Measurements from ENCODE around the gene SLC4A11. TPM values are rescaled to one million over a fixed set of nuclear protein-coding genes. Genes with fewer than 3 reads are reported as not detected.

Gene SLC4A11
- polyA plus RNA-seq, 2 of the 4 experiments (the other 2 are of a cell fraction): 2.0 to 10.7 TPM

DNA sequence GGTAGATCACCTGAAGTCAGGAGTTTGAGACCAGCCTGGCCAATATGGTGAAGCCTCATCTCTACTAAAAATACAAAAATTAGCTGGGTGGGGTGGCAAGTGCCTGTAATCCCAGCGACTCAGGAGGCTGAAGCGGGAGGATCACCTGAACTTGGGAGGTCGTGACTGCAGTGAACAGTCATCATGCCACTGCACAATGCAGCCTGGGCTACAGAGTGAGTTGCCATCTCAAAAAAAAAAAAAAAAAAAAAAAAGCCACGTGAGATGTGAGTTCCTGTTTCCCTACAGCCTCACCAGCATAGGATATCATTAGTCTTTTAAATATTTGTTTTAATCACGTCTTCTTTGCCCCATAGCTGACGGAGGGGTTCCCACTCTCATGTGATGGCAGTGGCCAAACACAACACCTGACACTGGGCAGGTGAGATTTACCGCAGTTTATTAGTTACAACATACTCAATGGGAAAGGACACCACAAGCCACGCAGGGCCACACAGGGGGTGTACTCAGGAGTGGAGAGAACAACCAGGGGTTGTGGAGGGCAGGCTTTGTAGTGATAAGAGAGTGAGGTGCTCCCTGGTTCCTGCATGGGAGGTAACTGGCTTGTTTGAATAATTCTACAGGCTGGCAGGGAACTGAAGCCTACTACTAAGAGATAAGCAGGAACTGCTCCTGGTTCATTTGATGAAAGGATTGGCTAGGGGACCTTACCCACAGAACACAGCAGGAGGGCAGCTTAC lies 61.1 kb downstream of the SLC4A11 start:
- ATAC-seq (no peak), FAIRE-seq (no peak), DNase-seq (ENCODE audit: low read depth in 1 of 2, low spot score in 1 of 2) (no peak)
- H3K4me2 ChIP-seq: no peak overlapping the region
- H3K4me1 ChIP-seq: peaks cover 7% of the 10 kb centered on the region
- POLR2A ChIA-PET: no interaction called here
- no peak overlapping the region for H3K27ac ChIP-seq
- WGBS (ENCODE audit: missing lambda C conversion rate): 83% methylated on average over 8 of the region's 8 CpGs
- TF ChIP-seq ZC3H11A (IDR thresholded peaks at IDR 0.05) (no peak), POLR2AphosphoS2 (conservative IDR thresholded peaks at IDR 0.05; ENCODE audit: low read length) (no peak), RAD21 (conservative IDR thresholded peaks at IDR 0.05 in 1 of 2, IDR thresholded peaks at IDR 0.05 in 1 of 2) (no peak), KDM5A (IDR thresholded peaks at IDR 0.05) (no peak)
- no peak overlapping the region for H3K4me3 ChIP-seq
- CTCF ChIA-PET: interaction anchor here (1.0 to 1.7 kb wide), 3 partner anchors 11 to 125 kb away, joined by 3 to 7 read pairs (median 4); no protein-coding TSS in a partner anchor
- no peaks in the 10 kb centered on the region for H3K9me3 ChIP-seq

Other genes starting within 250 kb of the SLC4A11 start
- gene GNRH2, start 195.6 kb downstream of the SLC4A11 start, polyA plus RNA-seq (2011; rRNA removed): not detected in 2 replicates
- gene GNRH2, start 195.6 kb downstream of the SLC4A11 start, polyA plus RNA-seq (2017; fragmentation: RNase III; extraction: RNeasy Plus Mini Kit Qiagen cat#74134 plus additional on column Dnase treatment): 0.12 to 0.20 TPM in 2 of 3 replicates, not detected in the other
- 69.4 and 71.3 TPM in 2 replicates for gene MRPS26, start 193.1 kb downstream of the SLC4A11 start, polyA plus RNA-seq (2011; rRNA removed)
- 106 to 111 TPM (median 107 TPM) in 3 replicates for gene MRPS26, start 193.1 kb downstream of the SLC4A11 start, polyA plus RNA-seq (2017; fragmentation: RNase III; extraction: RNeasy Plus Mini Kit Qiagen cat#74134 plus additional on column Dnase treatment)
- not detected in 2 replicates for gene OXT, start 167.6 kb downstream of the SLC4A11 start, polyA plus RNA-seq (2011; rRNA removed)
- gene OXT, start 167.6 kb downstream of the SLC4A11 start, polyA plus RNA-seq (2017; fragmentation: RNase III; extraction: RNeasy Plus Mini Kit Qiagen cat#74134 plus additional on column Dnase treatment): not detected in 3 replicates
- gene AVP, start 154.5 kb downstream of the SLC4A11 start, polyA plus RNA-seq (2011; rRNA removed): not detected in 2 replicates
- not detected in 3 replicates for gene AVP, start 154.5 kb downstream of the SLC4A11 start, polyA plus RNA-seq (2017; fragmentation: RNase III; extraction: RNeasy Plus Mini Kit Qiagen cat#74134 plus additional on column Dnase treatment)
- gene FASTKD5, start 79.3 kb downstream of the SLC4A11 start, polyA plus RNA-seq (2011; rRNA removed): 39.5 and 43.4 TPM in 2 replicates
- 33.0 to 36.4 TPM (median 33.9 TPM) in 3 replicates for gene FASTKD5, start 79.3 kb downstream of the SLC4A11 start, polyA plus RNA-seq (2017; fragmentation: RNase III; extraction: RNeasy Plus Mini Kit Qiagen cat#74134 plus additional on column Dnase treatment)
- 3.4 and 4.3 TPM in 2 replicates for gene UBOX5, start 79.3 kb downstream of the SLC4A11 start, polyA plus RNA-seq (2011; rRNA removed)
- gene UBOX5, start 79.3 kb downstream of the SLC4A11 start, polyA plus RNA-seq (2017; fragmentation: RNase III; extraction: RNeasy Plus Mini Kit Qiagen cat#74134 plus additional on column Dnase treatment): 4.0 to 5.3 TPM (median 4.2 TPM) in 3 replicates
- 3.8 and 5.3 TPM in 2 replicates for gene LZTS3, start 65.6 kb downstream of the SLC4A11 start, polyA plus RNA-seq (2011; rRNA removed)
- gene LZTS3, start 65.6 kb downstream of the SLC4A11 start, polyA plus RNA-seq (2017; fragmentation: RNase III; extraction: RNeasy Plus Mini Kit Qiagen cat#74134 plus additional on column Dnase treatment): 2.8 to 4.2 TPM (median 3.8 TPM) in 3 replicates
- 54.2 and 87.4 TPM in 2 replicates for gene DDRGK1, start 34.5 kb downstream of the SLC4A11 start, polyA plus RNA-seq (2011; rRNA removed)
- gene DDRGK1, start 34.5 kb downstream of the SLC4A11 start, polyA plus RNA-seq (2017; fragmentation: RNase III; extraction: RNeasy Plus Mini Kit Qiagen cat#74134 plus additional on column Dnase treatment): 104 to 123 TPM (median 120 TPM) in 3 replicates
- 54.0 and 55.9 TPM in 2 replicates for gene ITPA, start 29.7 kb downstream of the SLC4A11 start, polyA plus RNA-seq (2011; rRNA removed)
- 102 to 106 TPM (median 103 TPM) in 3 replicates for gene ITPA, start 29.7 kb downstream of the SLC4A11 start, polyA plus RNA-seq (2017; fragmentation: RNase III; extraction: RNeasy Plus Mini Kit Qiagen cat#74134 plus additional on column Dnase treatment)
- 7.5 and 8.2 TPM in 2 replicates for gene DNAAF9, start 168.5 kb upstream of the SLC4A11 start, polyA plus RNA-seq (2011; rRNA removed)
- 4.3 to 6.2 TPM (median 4.9 TPM) in 3 replicates for gene DNAAF9, start 168.5 kb upstream of the SLC4A11 start, polyA plus RNA-seq (2017; fragmentation: RNase III; extraction: RNeasy Plus Mini Kit Qiagen cat#74134 plus additional on column Dnase treatment)
- 58.7 and 67.1 TPM in 2 replicates for gene ATRN, start 231.8 kb upstream of the SLC4A11 start, polyA plus RNA-seq (2011; rRNA removed)
- gene ATRN, start 231.8 kb upstream of the SLC4A11 start, polyA plus RNA-seq (2017; fragmentation: RNase III; extraction: RNeasy Plus Mini Kit Qiagen cat#74134 plus additional on column Dnase treatment): 20.4 to 22.6 TPM (median 21.3 TPM) in 3 replicates